ENCODE results near the gene MIER1. TPM values are rescaled to one million over a fixed set of nuclear protein-coding genes. Genes with fewer than 3 reads are reported as not detected.
"Not testable (repeated sequence)": the region's sequence is repeated elsewhere in the genome, so short reads cannot be mapped to it uniquely, and the experiment has no call there.

The MIER1 gene
- total and polyA plus RNA-seq, 10 donors: 10.3 to 55.8 (median 43.7) TPM

DNA sequence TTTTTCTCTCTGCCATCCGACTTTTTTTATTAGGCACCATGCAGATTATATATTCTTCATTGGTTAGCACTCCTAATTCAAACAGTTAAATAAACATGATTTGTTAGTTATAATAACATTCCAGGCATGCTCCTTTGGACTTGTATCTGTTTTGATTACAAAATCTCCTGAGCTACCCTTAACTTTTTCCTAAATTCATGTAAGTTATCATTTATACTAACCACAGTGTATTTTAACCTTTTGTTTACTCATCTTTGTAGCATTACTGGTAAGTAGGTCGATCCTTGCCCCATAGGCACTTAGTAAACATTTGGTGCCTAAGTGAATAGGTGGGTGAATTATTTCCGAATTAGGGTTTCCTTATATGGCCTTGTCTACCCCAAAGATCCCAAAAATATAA is 43.8 kb downstream of the MIER1 start:
- 83 to 99% (median 96%) methylated on average over 3 of the region's 3 CpGs for WGBS, 5 donors
- TF ChIP-seq POLR2AphosphoS5 (IDR thresholded peaks at IDR 0.05): no peak
- no peak for TF ChIP-seq POLR2A (IDR thresholded peaks at IDR 0.05)
- TF ChIP-seq, protein P1, sequence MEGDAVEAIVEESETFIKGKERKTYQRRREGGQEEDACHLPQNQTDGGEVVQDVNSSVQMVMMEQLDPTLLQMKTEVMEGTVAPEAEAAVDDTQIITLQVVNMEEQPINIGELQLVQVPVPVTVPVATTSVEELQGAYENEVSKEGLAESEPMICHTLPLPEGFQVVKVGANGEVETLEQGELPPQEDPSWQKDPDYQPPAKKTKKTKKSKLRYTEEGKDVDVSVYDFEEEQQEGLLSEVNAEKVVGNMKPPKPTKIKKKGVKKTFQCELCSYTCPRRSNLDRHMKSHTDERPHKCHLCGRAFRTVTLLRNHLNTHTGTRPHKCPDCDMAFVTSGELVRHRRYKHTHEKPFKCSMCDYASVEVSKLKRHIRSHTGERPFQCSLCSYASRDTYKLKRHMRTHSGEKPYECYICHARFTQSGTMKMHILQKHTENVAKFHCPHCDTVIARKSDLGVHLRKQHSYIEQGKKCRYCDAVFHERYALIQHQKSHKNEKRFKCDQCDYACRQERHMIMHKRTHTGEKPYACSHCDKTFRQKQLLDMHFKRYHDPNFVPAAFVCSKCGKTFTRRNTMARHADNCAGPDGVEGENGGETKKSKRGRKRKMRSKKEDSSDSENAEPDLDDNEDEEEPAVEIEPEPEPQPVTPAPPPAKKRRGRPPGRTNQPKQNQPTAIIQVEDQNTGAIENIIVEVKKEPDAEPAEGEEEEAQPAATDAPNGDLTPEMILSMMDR (IDR thresholded peaks at IDR 0.05 in 8 of 11, conservative IDR thresholded peaks at IDR 0.05 in 3 of 11): no peak
- DNase-seq: no peak
- H3K36me3 ChIP-seq: peaks cover 0 to 100% (median 69%) of the 10 kb centered on the region in 6 donors
- no peaks in the 10 kb centered on the region for H3K4me1 ChIP-seq
- no peak overlapping the region for H3K27ac ChIP-seq
- no peaks in the 10 kb centered on the region for H3K27me3 ChIP-seq (replicated peaks in 1 of 7)
- peaks cover 0 to 12% (median 2%) of the 10 kb centered on the region in 8 donors for H3K9me3 ChIP-seq
- H3K4me3 ChIP-seq: no peak overlapping the region
- intact Hi-C loops (cut with DNase I; ENCODE audit: low total_unique reads): no loop called here

DNA sequence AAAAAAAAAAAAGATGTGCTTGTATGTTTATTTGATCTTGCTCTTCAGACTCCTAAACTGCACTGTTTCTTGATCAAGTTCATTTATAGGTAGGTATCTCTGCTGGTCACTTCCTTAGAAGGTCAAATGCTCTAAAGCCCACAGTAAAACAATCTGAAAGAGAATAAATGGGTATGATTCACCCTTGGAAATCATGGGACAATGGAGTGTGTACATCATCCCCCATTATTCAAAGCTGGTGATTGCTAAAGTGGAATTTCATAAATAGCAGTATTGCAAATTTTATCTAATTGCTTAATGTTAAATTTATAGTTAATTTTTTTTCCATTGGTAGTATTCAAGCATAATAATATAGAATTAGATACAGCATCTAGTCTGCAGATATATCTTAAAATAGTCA is 53.4 kb downstream of the MIER1 start:
- no peaks in the 10 kb centered on the region for H3K27me3 ChIP-seq (replicated peaks in 1 of 7)
- DNase-seq: no peak
- no peak overlapping the region for H3K27ac ChIP-seq
- H3K4me3 ChIP-seq: no peak overlapping the region
- TF ChIP-seq, protein P1 (IDR thresholded peaks at IDR 0.05 in 8 of 11, conservative IDR thresholded peaks at IDR 0.05 in 3 of 11): no peak
- no peak for TF ChIP-seq POLR2A (IDR thresholded peaks at IDR 0.05)
- no peak for TF ChIP-seq POLR2AphosphoS5 (IDR thresholded peaks at IDR 0.05)
- H3K9me3 ChIP-seq: no peaks in the 10 kb centered on the region
- peaks cover 0 to 27% (median 20%) of the 10 kb centered on the region in 6 donors for H3K4me1 ChIP-seq
- intact Hi-C loops (cut with DNase I; ENCODE audit: low total_unique reads): no loop called here
- H3K36me3 ChIP-seq: peaks cover 0 to 97% (median 45%) of the 10 kb centered on the region in 6 donors

DNA sequence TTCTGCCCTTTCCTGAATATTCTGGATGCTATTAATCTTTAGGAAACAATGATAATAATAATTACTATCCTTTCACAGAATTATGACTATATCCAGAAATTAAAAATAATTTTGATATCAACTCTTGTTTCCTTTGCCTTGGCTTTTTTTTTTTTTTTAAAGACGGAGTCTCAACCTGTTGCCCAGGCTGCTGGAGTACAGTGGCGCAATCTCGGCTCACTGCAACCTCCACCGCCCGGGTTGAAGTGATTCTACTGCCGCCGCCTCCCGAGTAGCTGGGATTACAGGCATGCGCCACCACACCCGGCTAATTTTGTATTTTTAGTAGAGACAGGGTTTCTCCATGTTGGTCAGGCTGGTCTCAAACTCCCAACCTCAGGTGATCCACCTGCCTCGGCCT is 54.8 kb downstream of the MIER1 start:
- Histone ChIP-seq H3K36me3 (peaks cover 0 to 97% (median 48%) of the 10 kb centered on the region in 6 donors), H3K4me1 (peaks cover 0 to 27% (median 22%) of the 10 kb centered on the region in 6 donors)
- H3K27me3 ChIP-seq (replicated peaks in 1 of 7); intact Hi-C loops (cut with DNase I; ENCODE audit: low total_unique reads); H3K27ac ChIP-seq; H3K4me3 ChIP-seq; H3K9me3 ChIP-seq; DNase-seq: not testable (repeated sequence)
- 94 to 98% (median 97%) methylated on average over 11 of the region's 11 CpGs for WGBS, 5 donors

DNA sequence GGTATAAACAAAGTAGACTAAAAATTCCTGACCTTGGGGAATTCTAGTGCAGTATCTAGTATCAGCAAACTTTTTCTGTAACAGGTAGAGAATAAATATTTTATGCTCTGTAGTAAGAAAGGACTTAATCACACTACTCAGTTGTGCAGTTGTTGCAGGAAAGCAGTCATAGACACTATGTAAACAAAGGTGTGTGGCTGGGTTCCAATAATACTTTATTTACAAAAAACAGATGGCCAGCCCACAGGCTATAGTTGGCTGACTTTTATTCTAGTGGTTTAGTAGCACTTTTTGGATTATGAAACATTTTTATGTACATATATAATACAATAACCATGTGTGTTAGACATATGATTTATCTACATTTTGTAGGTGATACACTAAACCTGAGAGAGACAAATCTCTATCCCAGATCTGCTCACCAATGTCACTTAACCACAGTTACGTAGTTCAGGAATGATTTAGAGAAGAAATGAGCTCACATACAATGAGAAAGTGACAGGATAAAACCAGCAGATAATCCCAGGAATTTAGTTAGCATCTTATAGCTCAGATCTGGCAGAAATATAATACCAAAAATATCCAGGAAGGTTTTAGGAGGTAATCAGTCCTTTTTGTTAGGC is 56.1 kb downstream of the MIER1 start:
- TF ChIP-seq, protein P1 (IDR thresholded peaks at IDR 0.05 in 8 of 11, conservative IDR thresholded peaks at IDR 0.05 in 3 of 11): no peak
- TF ChIP-seq POLR2AphosphoS5 (IDR thresholded peaks at IDR 0.05): no peak
- no peak for TF ChIP-seq POLR2A (IDR thresholded peaks at IDR 0.05)
- DNase-seq: no peak
- peak overlapping the region in 7 of 8 donors; percentile 63 to 83 (median 73) for H3K27ac ChIP-seq
- peaks cover 0 to 97% (median 45%) of the 10 kb centered on the region in 6 donors for H3K36me3 ChIP-seq
- H3K27me3 ChIP-seq (replicated peaks in 1 of 7): no peaks in the 10 kb centered on the region
- intact Hi-C loops (cut with DNase I; ENCODE audit: low total_unique reads): no loop called here
- H3K9me3 ChIP-seq: no peaks in the 10 kb centered on the region
- peak overlapping the region in 2 of 8 donors; percentile 23 to 35 for H3K4me3 ChIP-seq
- peaks cover 0 to 27% (median 23%) of the 10 kb centered on the region in 6 donors for H3K4me1 ChIP-seq
- WGBS, 5 donors: 42 to 70% (median 58%) methylated on average over 1 of the region's 1 CpG
